Measurements from ENCODE around the gene RAVER1. TPM values are rescaled to one million over a fixed set of nuclear protein-coding genes. Genes with fewer than 3 reads are reported as not detected.

RAVER1 gene
- total and polyA plus RNA-seq, 2 of the 13 experiments (the other 11 are each of a cell fraction or from before 2014, with no cell fraction given), result 3.6 to 7.9 TPM

DNA sequence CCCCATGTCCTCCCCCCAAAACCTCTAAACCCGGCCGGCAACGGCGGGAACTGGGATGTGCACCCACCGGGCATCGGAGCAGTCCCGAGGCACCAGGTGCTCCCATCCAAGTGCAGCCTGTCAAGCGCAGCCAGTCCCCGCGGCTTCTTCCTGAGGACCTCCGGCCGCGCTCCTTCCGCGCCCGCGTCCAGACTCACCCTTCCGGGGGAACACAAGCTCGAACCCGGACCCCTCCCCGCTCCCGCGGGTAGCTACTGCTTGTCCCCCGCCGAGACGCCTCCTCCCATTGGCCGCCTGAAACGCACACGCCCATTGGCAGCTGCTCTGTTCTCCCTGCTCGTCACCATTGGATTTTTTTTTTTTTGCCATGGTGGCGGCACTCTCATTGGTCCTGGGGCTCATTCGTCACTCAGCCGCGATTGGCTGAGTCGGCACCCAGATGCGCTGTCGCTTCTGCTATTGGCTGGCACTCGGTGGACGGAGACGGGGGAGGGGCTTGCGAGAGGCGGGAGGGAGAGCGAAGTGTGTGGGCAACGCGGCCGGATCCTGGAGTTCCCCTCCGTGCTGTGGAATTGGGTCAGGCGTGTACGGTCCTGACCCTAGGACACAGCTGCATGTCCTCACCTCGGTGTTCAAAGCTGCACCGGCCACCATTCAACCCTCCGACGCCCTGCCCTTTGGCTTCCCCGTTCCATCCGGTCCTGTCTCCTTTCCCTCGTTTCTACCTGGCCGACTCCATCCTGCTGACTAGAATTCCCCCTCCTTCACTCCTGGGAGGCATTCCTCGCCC is 47.2 kb upstream of the RAVER1 start, which contains the start of gene TYK2 (continued):
- TF ChIP-seq, protein P1, sequence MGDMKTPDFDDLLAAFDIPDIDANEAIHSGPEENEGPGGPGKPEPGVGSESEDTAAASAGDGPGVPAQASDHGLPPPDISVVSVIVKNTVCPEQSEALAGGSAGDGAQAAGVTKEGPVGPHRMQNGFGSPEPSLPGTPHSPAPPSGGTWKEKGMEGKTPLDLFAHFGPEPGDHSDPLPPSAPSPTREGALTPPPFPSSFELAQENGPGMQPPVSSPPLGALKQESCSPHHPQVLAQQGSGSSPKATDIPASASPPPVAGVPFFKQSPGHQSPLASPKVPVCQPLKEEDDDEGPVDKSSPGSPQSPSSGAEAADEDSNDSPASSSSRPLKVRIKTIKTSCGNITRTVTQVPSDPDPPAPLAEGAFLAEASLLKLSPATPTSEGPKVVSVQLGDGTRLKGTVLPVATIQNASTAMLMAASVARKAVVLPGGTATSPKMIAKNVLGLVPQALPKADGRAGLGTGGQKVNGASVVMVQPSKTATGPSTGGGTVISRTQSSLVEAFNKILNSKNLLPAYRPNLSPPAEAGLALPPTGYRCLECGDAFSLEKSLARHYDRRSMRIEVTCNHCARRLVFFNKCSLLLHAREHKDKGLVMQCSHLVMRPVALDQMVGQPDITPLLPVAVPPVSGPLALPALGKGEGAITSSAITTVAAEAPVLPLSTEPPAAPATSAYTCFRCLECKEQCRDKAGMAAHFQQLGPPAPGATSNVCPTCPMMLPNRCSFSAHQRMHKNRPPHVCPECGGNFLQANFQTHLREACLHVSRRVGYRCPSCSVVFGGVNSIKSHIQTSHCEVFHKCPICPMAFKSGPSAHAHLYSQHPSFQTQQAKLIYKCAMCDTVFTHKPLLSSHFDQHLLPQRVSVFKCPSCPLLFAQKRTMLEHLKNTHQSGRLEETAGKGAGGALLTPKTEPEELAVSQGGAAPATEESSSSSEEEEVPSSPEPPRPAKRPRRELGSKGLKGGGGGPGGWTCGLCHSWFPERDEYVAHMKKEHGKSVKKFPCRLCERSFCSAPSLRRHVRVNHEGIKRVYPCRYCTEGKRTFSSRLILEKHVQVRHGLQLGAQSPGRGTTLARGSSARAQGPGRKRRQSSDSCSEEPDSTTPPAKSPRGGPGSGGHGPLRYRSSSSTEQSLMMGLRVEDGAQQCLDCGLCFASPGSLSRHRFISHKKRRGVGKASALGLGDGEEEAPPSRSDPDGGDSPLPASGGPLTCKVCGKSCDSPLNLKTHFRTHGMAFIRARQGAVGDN (CRISPR knock-in tag; IDR thresholded peaks at IDR 0.05), result peak; percentile 96
- TF ChIP-seq ZBTB21 (CRISPR knock-in tag; IDR thresholded peaks at IDR 0.05) (no peak), RAD51 (IDR thresholded peaks at IDR 0.05; ENCODE audit: borderline replicate concordance) (no peak), CBX5 (CRISPR knock-in tag; IDR thresholded peaks at IDR 0.05; ENCODE audit: borderline replicate concordance) (peak; percentile 39; the same call in 1 of the 2 replicates), ZMAT3 (CRISPR knock-in tag; conservative IDR thresholded peaks at IDR 0.05) (peak; percentile 58; the same call in 1 of the 2 replicates), ZNF589 (CRISPR knock-in tag; conservative IDR thresholded peaks at IDR 0.05) (peak; percentile 89; the same call in 1 of the 2 replicates), U2AF2 (IDR thresholded peaks at IDR 0.05; ENCODE audit: low read depth, low read length) (no peak), ZNF776 (CRISPR knock-in tag; IDR thresholded peaks at IDR 0.05) (no peak; the same call in 1 of the 2 replicates), RCOR2 (CRISPR knock-in tag; IDR thresholded peaks at IDR 0.05) (no peak), PRMT3 (CRISPR knock-in tag; IDR thresholded peaks at IDR 0.05; ENCODE audit: borderline replicate concordance, low read depth) (no peak), TOPORS (CRISPR knock-in tag; IDR thresholded peaks at IDR 0.05) (0 out of 2 replicates have a peak, but pooled peaks have one; percentile 6), ZNF326 (CRISPR knock-in tag; IDR thresholded peaks at IDR 0.05; ENCODE audit: borderline replicate concordance) (no peak), GATA4 (IDR thresholded peaks at IDR 0.05; ENCODE audit: borderline replicate concordance, low read depth) (no peak), RFX1 (IDR thresholded peaks at IDR 0.05) (peak; percentile 10; the same call in 1 of the 2 replicates), ZNF652 (CRISPR knock-in tag; IDR thresholded peaks at IDR 0.05; ENCODE audit: borderline replicate concordance, low read depth) (no peak), HOXD1 (CRISPR knock-in tag; IDR thresholded peaks at IDR 0.05) (0 out of 2 replicates have a peak, but pooled peaks have one; percentile 60), ZSCAN31 (CRISPR knock-in tag; IDR thresholded peaks at IDR 0.05; ENCODE audit: low read depth) (peak; percentile 16; the same call in 1 of the 2 replicates)
- TF ChIP-seq, protein P2, sequence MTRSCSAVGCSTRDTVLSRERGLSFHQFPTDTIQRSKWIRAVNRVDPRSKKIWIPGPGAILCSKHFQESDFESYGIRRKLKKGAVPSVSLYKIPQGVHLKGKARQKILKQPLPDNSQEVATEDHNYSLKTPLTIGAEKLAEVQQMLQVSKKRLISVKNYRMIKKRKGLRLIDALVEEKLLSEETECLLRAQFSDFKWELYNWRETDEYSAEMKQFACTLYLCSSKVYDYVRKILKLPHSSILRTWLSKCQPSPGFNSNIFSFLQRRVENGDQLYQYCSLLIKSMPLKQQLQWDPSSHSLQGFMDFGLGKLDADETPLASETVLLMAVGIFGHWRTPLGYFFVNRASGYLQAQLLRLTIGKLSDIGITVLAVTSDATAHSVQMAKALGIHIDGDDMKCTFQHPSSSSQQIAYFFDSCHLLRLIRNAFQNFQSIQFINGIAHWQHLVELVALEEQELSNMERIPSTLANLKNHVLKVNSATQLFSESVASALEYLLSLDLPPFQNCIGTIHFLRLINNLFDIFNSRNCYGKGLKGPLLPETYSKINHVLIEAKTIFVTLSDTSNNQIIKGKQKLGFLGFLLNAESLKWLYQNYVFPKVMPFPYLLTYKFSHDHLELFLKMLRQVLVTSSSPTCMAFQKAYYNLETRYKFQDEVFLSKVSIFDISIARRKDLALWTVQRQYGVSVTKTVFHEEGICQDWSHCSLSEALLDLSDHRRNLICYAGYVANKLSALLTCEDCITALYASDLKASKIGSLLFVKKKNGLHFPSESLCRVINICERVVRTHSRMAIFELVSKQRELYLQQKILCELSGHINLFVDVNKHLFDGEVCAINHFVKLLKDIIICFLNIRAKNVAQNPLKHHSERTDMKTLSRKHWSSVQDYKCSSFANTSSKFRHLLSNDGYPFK (CRISPR knock-in tag; IDR thresholded peaks at IDR 0.05; ENCODE audit: borderline replicate concordance), result peak; percentile 56; the same call in 1 of the 2 replicates
- TF ChIP-seq, protein P3, sequence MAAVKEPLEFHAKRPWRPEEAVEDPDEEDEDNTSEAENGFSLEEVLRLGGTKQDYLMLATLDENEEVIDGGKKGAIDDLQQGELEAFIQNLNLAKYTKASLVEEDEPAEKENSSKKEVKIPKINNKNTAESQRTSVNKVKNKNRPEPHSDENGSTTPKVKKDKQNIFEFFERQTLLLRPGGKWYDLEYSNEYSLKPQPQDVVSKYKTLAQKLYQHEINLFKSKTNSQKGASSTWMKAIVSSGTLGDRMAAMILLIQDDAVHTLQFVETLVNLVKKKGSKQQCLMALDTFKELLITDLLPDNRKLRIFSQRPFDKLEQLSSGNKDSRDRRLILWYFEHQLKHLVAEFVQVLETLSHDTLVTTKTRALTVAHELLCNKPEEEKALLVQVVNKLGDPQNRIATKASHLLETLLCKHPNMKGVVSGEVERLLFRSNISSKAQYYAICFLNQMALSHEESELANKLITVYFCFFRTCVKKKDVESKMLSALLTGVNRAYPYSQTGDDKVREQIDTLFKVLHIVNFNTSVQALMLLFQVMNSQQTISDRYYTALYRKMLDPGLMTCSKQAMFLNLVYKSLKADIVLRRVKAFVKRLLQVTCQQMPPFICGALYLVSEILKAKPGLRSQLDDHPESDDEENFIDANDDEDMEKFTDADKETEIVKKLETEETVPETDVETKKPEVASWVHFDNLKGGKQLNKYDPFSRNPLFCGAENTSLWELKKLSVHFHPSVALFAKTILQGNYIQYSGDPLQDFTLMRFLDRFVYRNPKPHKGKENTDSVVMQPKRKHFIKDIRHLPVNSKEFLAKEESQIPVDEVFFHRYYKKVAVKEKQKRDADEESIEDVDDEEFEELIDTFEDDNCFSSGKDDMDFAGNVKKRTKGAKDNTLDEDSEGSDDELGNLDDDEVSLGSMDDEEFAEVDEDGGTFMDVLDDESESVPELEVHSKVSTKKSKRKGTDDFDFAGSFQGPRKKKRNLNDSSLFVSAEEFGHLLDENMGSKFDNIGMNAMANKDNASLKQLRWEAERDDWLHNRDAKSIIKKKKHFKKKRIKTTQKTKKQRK (IDR thresholded peaks at IDR 0.05; ENCODE audit: low read length), result no peak

Data from HepG2 (cell line).